Measurements from ENCODE around the gene GFPT1.

GFPT1 gene

GRCh38 chr2:69330781-69331180 is 56.2 kb downstream of the GFPT1 start:
- no peak for FAIRE-seq
- DNase-seq (ENCODE audit: insufficient read length, low spot score): no peak
- TF ChIP-seq CTCF (IDR thresholded peaks at IDR 0.05; ENCODE audit: insufficient read depth, missing control alignments): no peak

GRCh38 chr2:69322631-69323030 is 64.4 kb downstream of the GFPT1 start:
- FAIRE-seq: no peak

GRCh38 chr2:69316550-69316949 is 70.5 kb downstream of the GFPT1 start:
- no peak for FAIRE-seq
- no peak for TF ChIP-seq CTCF (IDR thresholded peaks at IDR 0.05; ENCODE audit: insufficient read depth, missing control alignments)
- DNase-seq (ENCODE audit: insufficient read length, low spot score): no peak

More at GRCh38 chr2:69322631-69323030, 64.4 kb downstream of the GFPT1 start:
- no peak for DNase-seq (ENCODE audit: insufficient read length, low spot score)
- no peak for TF ChIP-seq CTCF (IDR thresholded peaks at IDR 0.05; ENCODE audit: insufficient read depth, missing control alignments)

- no peak for TF ChIP-seq CTCF (IDR thresholded peaks at IDR 0.05; ENCODE audit: insufficient read depth, missing control alignments)
- no peak for FAIRE-seq
- DNase-seq (ENCODE audit: insufficient read length, low spot score): no peak
These were observed 71.8 kb downstream of the GFPT1 start for GRCh38 chr2:69315160-69315761.

GRCh38 chr2:69311024-69311416 is 76.0 kb downstream of the GFPT1 start:
- no peak for DNase-seq (ENCODE audit: insufficient read length, low spot score)
- no peak for FAIRE-seq
- no peak for TF ChIP-seq CTCF (IDR thresholded peaks at IDR 0.05; ENCODE audit: insufficient read depth, missing control alignments)

GRCh38 chr2:69310111-69311023 is 76.7 kb downstream of the GFPT1 start:
- FAIRE-seq (no peak), DNase-seq (ENCODE audit: insufficient read length, low spot score) (no peak)
- no peak for TF ChIP-seq CTCF (IDR thresholded peaks at IDR 0.05; ENCODE audit: insufficient read depth, missing control alignments)
